Mammary epithelial cell (primary cell): ENCODE results near the gene NCR3LG1.
A peak's percentile ranks its signal among the peaks of the same experiment; 100 is the strongest.

Experiments
- CTCF ChIP-seq, 2 donors: IDR thresholded peaks in 1 of 2; conservative IDR thresholded peaks in 1 of 2; 2 replicates each; pipeline ENCODE4 v1.5.1; 2011 to 2012; ENCODE audit warnings: inconsistent platforms in 2 of 2, low read length in 2 of 2, mild to moderate bottlenecking in 2 of 2, control low read depth in 1 of 2, low read depth in 1 of 2; ENCODE audit not compliant: insufficient read depth in 1 of 2; ENCODE audit errors: extremely low read depth in 1 of 2
- EZH2 ChIP-seq: IDR thresholded peaks from 2 replicates; pipeline ENCODE4 v1.6.1; 2012; ENCODE audit warnings: low read length, inconsistent platforms, borderline replicate concordance

GRCh38 chr11:17354601-17354991 lies 3.0 kb downstream of the NCR3LG1 start:
- TF ChIP-seq CTCF (conservative IDR thresholded peaks at IDR 0.05 in 1 of 2, IDR thresholded peaks at IDR 0.05 in 1 of 2; ENCODE audit: extremely low read depth in 1 of 2, insufficient read depth in 1 of 2, low read depth in 1 of 2, low read length in 2 of 2) (peak; percentile 65 to 69), EZH2 (no peak)
